IMR-90 (cell line): Measurements from ENCODE around the gene SLC22A16. TPM values are rescaled to one million over a fixed set of nuclear protein-coding genes. Genes with fewer than 3 reads are reported as not detected.

Experiments used
- ATAC-seq: fragments of 200-7000 bp; cut with Tn5 transposase; 2 replicates; pipeline ENCODE4 v1.9.1; 2020; ENCODE audit warnings: low read depth, mild to moderate bottlenecking, moderate library complexity
- BruUV-seq: library from RNA; stranded (reverse); fragments of 400-500 nt; replicated peaks from 2 replicates; lab custom pipeline; 2021; lab: Mats Ljungman, UMichigan
- CTCF ChIA-PET: fragments of 300-600 bp; formaldehyde crosslinking; extraction: SDS; loops from one replicate; lab custom pipeline; 2021; ENCODE audit warnings: antibody characterized with exemption; lab: Yijun Ruan, JAX
- POLR2A ChIA-PET: fragments of 300-600 bp; sonication (Branson Sonifier 250); formaldehyde crosslinking; loops from one replicate; lab custom pipeline; 2022; ENCODE audit warnings: antibody characterized with exemption; ENCODE audit not compliant: unreplicated experiment; lab: Charles Lee
- DNase-seq: peaks from one replicate; pipeline ENCODE4 v3.0.0; 2013
- H2AFZ ChIP-seq: replicated peaks from 2 replicates; pipeline ENCODE3; 2013; ENCODE audit warnings: low read length, mild to moderate bottlenecking; ENCODE audit not compliant: poor library complexity
- H2AK5ac ChIP-seq: 2 replicates; pipeline ENCODE4 v1.6.1; 2013; ENCODE audit warnings: low read depth, low read length, inconsistent platforms
- H2AK9ac ChIP-seq: replicated peaks from 2 replicates; pipeline ENCODE3; 2013; ENCODE audit warnings: mild to moderate bottlenecking, low read depth, low read length, moderate library complexity; ENCODE audit not compliant: poor library complexity
- H2BK120ac ChIP-seq: 2 replicates; pipeline ENCODE4 v1.6.1; 2013; ENCODE audit warnings: low read depth, low read length, inconsistent platforms
- H2BK15ac ChIP-seq: 3 replicates; pipeline ENCODE4 v1.6.1; 2013; ENCODE audit warnings: low read depth, low read length, inconsistent platforms
- H2BK20ac ChIP-seq: 2 replicates; pipeline ENCODE4 v1.6.1; 2013; ENCODE audit warnings: low read depth, mild to moderate bottlenecking, inconsistent platforms, low read length, moderate library complexity
- H2BK5ac ChIP-seq: 2 replicates; pipeline ENCODE4 v1.6.1; 2013; ENCODE audit warnings: mild to moderate bottlenecking, low read depth, low read length, inconsistent platforms; ENCODE audit not compliant: poor library complexity, severe bottlenecking
- H3K14ac ChIP-seq: replicated peaks from 2 replicates; pipeline ENCODE4 v1.6.1; 2013; ENCODE audit warnings: low read depth, low read length, inconsistent platforms
- H3K18ac ChIP-seq: 2 replicates; pipeline ENCODE4 v1.6.1; 2013; ENCODE audit warnings: low read depth, low read length, control low read depth
- H3K23ac ChIP-seq: 2 replicates; pipeline ENCODE4 v1.6.1; 2013; ENCODE audit warnings: low read depth, low read length, inconsistent platforms
- H3K27ac ChIP-seq: 2 replicates; pipeline ENCODE4 v1.5.1; 2013; ENCODE audit warnings: mild to moderate bottlenecking, control low read depth, low read length; ENCODE audit not compliant: insufficient read depth
- H3K27me3 ChIP-seq: 2 replicates; pipeline ENCODE4 v1.6.1; 2013; ENCODE audit warnings: low read length; ENCODE audit not compliant: control insufficient read depth, insufficient read depth
- H3K36me3 ChIP-seq: 2 replicates; pipeline ENCODE4 v1.6.1; 2013; ENCODE audit warnings: low read length, mixed read lengths; ENCODE audit not compliant: control insufficient read depth, insufficient read depth
- H3K4ac ChIP-seq: 2 replicates; pipeline ENCODE4 v1.6.1; 2013; ENCODE audit warnings: low read depth, low read length, inconsistent platforms
- H3K4me1 ChIP-seq: 2 replicates; pipeline ENCODE4 v1.6.1; 2013; ENCODE audit warnings: low read length, mixed read lengths; ENCODE audit not compliant: control insufficient read depth, insufficient read depth
- H3K4me2 ChIP-seq: 2 replicates; pipeline ENCODE4 v1.6.1; 2013; ENCODE audit warnings: low read depth, mild to moderate bottlenecking, control low read depth, low read length, moderate library complexity
- H3K4me3 ChIP-seq: 2 replicates; pipeline ENCODE4 v1.5.1; 2013; ENCODE audit warnings: low read depth, mild to moderate bottlenecking, control low read depth, low read length, moderate library complexity; ENCODE audit not compliant: insufficient read depth
- H3K56ac ChIP-seq: 2 replicates; pipeline ENCODE4 v1.6.1; 2013; ENCODE audit warnings: low read length, inconsistent platforms; ENCODE audit not compliant: insufficient read depth; ENCODE audit errors: extremely low read depth
- H3K79me1 ChIP-seq, 2 experiments: 2 replicates each; pipeline ENCODE4 v1.6.1; 2013; ENCODE audit warnings: low read length in 2 of 2, inconsistent platforms in 1 of 2, low read depth in 1 of 2
- H3K9ac ChIP-seq: 2 replicates; pipeline ENCODE4 v1.6.1; 2013; ENCODE audit warnings: low read depth, low read length, control low read depth
- H3K9me1 ChIP-seq: 2 replicates; pipeline ENCODE4 v1.6.1; 2013; ENCODE audit warnings: low read length, inconsistent platforms; ENCODE audit not compliant: insufficient read depth
- H3K9me3 ChIP-seq: 2 replicates; pipeline ENCODE4 v1.6.1; 2013; ENCODE audit warnings: low read length; ENCODE audit not compliant: control insufficient read depth, insufficient read depth
- H4K20me1 ChIP-seq: 2 replicates; pipeline ENCODE4 v1.6.1; 2013; ENCODE audit warnings: low read length, inconsistent platforms; ENCODE audit not compliant: insufficient read depth
- H4K5ac ChIP-seq: 2 replicates; pipeline ENCODE4 v1.6.1; 2013; ENCODE audit warnings: mild to moderate bottlenecking, low read depth, low read length, control low read depth
- H4K8ac ChIP-seq, 2 experiments: 2 replicates each; pipeline ENCODE4 v1.6.1; 2013; ENCODE audit warnings: low read depth in 2 of 2, low read length in 2 of 2, control low read depth in 1 of 2, inconsistent platforms in 1 of 2
- H4K91ac ChIP-seq: 2 replicates; pipeline ENCODE4 v1.6.1; 2013; ENCODE audit warnings: low read depth, low read length, inconsistent platforms; ENCODE audit not compliant: insufficient read depth
- CEBPB ChIP-seq: IDR thresholded peaks from 2 replicates; pipeline ENCODE4 v1.6.1; 2012; ENCODE audit warnings: low read depth, low read length, improper control_type of control experiment
- CHD1 ChIP-seq: IDR thresholded peaks from 2 replicates; pipeline ENCODE4 v1.6.1; 2012; ENCODE audit warnings: low read depth, low read length, improper control_type of control experiment
- FOS ChIP-seq: fragments of 150-350 bp; IDR thresholded peaks from 2 replicates; pipeline ENCODE4 v1.6.1; 2016; ENCODE audit warnings: low read depth, low read length
- MAFK ChIP-seq: IDR thresholded peaks from 2 replicates; pipeline ENCODE4 v1.6.1; 2012; ENCODE audit warnings: low read depth, low read length, improper control_type of control experiment
- MXI1 ChIP-seq: IDR thresholded peaks from 2 replicates; pipeline ENCODE4 v1.6.1; 2012; ENCODE audit warnings: low read depth, mild to moderate bottlenecking, low read length, moderate library complexity, borderline replicate concordance
- RCOR1 ChIP-seq: IDR thresholded peaks from 2 replicates; pipeline ENCODE4 v1.6.1; 2012; ENCODE audit warnings: mild to moderate bottlenecking, low read length, improper control_type of control experiment; ENCODE audit not compliant: insufficient replicate concordance
- RFX5 ChIP-seq: IDR thresholded peaks from 2 replicates; pipeline ENCODE4 v1.8.0; 2012; ENCODE audit warnings: low read depth, mild to moderate bottlenecking, low read length, moderate library complexity
- SMC3 ChIP-seq: fragments of 150-350 bp; IDR thresholded peaks from 2 replicates; pipeline ENCODE4 v1.6.1; 2016; ENCODE audit warnings: low read depth, mild to moderate bottlenecking, antibody characterized with exemption, low read length, moderate library complexity
- whole genome bisulfite sequencing, 2 experiments: methylation state at CpG; one replicate each; pipeline versions ENCODE4 v1.1.5 to v1.1.7; 2013; ENCODE audit warnings: missing lambda C conversion rate in 2 of 2; ENCODE audit not compliant: insufficient read length in 1 of 2; ENCODE audit errors: extremely low coverage in 2 of 2; 5-methylcytosine and 5-hydroxymethylcytosine counted together
- dilution Hi-C: fragments of 300-500 bp; cut with HindIII; formaldehyde crosslinking; loops from one replicate; pipeline ENCODE4 v1.14.3; 2018; ENCODE audit warnings: low sequenced_read_pairs; ENCODE audit not compliant: unreplicated experiment
- in situ Hi-C: fragments of 300-500 bp; cut with MboI; formaldehyde crosslinking; loops from 3 replicates; pipeline ENCODE4 v1.14.3; 2019; ENCODE audit warnings: low sequenced_read_pairs, inconsistent platforms, mixed read lengths
- intact Hi-C: fragments of 100-400 bp; cut with micrococcal nuclease; formaldehyde crosslinking; loops from 2 replicates; pipeline ENCODE4 v1.10.0; 2022
- polyA plus RNA-seq, 3 experiments: library from polyadenylated mRNA; depleted of rRNA; stranded (reverse); fragments of >200 nt; gene quantifications; 2 replicates each; pipeline ENCODE4 v1.2.3, GENCODE V29; 2012; ENCODE audit warnings: low replicate concordance in 1 of 3
- total RNA-seq: library from RNA; depleted of rRNA; stranded (reverse); fragments of >200 nt; gene quantifications from 2 replicates; pipeline ENCODE4 v1.2.3, GENCODE V29; 2012
- TF ChIP-seq, protein P1 (sequence below): conservative IDR thresholded peaks from 2 replicates; pipeline ENCODE4 v1.5.1; 2012; ENCODE audit warnings: mild to moderate bottlenecking, low read depth, low read length, improper control_type of control experiment
- TF ChIP-seq, protein P2 (sequence below): fragments of 150-350 bp; IDR thresholded peaks from 2 replicates; pipeline ENCODE4 v1.6.1; 2017; ENCODE audit warnings: mild to moderate bottlenecking, antibody characterized with exemption, low read length, low read depth

Gene SLC22A16
- total and polyA plus RNA-seq, 2 of the 4 experiments (the other 2 are of a cell fraction) = not detected

DNA sequence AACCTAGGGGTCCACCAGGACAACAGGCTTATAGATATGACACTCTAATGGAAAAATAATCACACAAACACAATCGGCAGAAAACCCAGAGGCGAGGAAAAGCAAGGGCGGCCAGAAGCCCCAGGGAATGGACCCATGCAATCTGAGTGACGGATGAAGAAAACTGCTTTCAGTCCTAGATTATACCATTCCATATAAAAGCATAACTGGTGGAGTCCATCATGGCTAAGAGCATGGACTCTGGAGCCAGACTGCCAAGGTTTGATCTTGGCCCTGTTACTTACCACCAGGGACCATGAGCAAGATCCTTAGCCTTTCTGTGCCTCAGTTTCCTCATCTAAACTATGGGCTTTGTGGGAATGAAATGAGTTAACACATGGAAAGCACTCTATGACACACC is 3.7 kb downstream of the SLC22A16 start:
- Histone ChIP-seq H3K4ac (no peak overlapping the region), H3K36me3 (no peaks in the 10 kb centered on the region), H3K9me1 (no peaks in the 10 kb centered on the region), H3K27me3 (peaks cover 36% of the 10 kb centered on the region), H2BK5ac (no peak overlapping the region), H2AK5ac (no peak overlapping the region), H3K27ac (no peak overlapping the region), H2BK20ac (no peak overlapping the region), H3K14ac (no peak overlapping the region), H3K9me3 (no peaks in the 10 kb centered on the region), H4K8ac (no peak overlapping the region), H3K18ac (no peak overlapping the region), H3K56ac (no peak overlapping the region), H3K9ac (no peak overlapping the region), H2BK120ac (no peak overlapping the region), H4K5ac (no peak overlapping the region), H3K4me3 (no peak overlapping the region), H2BK15ac (no peak overlapping the region), H3K4me1 (no peaks in the 10 kb centered on the region), H3K23ac (no peak overlapping the region), H4K91ac (no peak overlapping the region), H3K79me1 (no peaks in the 10 kb centered on the region), H2AK9ac (no peak overlapping the region), H2AFZ (no peak overlapping the region), H4K20me1 (no peaks in the 10 kb centered on the region), H3K4me2 (no peak overlapping the region)
- POLR2A ChIA-PET = no interaction called here
- DNase-seq (no peak), ATAC-seq (no peak)
- TF ChIP-seq RFX5 = no peak
- TF ChIP-seq, protein P1, sequence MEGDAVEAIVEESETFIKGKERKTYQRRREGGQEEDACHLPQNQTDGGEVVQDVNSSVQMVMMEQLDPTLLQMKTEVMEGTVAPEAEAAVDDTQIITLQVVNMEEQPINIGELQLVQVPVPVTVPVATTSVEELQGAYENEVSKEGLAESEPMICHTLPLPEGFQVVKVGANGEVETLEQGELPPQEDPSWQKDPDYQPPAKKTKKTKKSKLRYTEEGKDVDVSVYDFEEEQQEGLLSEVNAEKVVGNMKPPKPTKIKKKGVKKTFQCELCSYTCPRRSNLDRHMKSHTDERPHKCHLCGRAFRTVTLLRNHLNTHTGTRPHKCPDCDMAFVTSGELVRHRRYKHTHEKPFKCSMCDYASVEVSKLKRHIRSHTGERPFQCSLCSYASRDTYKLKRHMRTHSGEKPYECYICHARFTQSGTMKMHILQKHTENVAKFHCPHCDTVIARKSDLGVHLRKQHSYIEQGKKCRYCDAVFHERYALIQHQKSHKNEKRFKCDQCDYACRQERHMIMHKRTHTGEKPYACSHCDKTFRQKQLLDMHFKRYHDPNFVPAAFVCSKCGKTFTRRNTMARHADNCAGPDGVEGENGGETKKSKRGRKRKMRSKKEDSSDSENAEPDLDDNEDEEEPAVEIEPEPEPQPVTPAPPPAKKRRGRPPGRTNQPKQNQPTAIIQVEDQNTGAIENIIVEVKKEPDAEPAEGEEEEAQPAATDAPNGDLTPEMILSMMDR = no peak
- TF ChIP-seq MAFK = no peak
- no peak for TF ChIP-seq CEBPB
- TF ChIP-seq FOS = no peak
- TF ChIP-seq, protein P2, sequence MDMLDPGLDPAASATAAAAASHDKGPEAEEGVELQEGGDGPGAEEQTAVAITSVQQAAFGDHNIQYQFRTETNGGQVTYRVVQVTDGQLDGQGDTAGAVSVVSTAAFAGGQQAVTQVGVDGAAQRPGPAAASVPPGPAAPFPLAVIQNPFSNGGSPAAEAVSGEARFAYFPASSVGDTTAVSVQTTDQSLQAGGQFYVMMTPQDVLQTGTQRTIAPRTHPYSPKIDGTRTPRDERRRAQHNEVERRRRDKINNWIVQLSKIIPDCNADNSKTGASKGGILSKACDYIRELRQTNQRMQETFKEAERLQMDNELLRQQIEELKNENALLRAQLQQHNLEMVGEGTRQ = no peak
- no peak for TF ChIP-seq MXI1
- TF ChIP-seq RCOR1 = no peak
- no peak for TF ChIP-seq CHD1
- TF ChIP-seq SMC3 = no peak
- CTCF ChIA-PET = no interaction called here
- intact Hi-C loops (no loop called here), in situ Hi-C loops (no loop called here), dilution Hi-C loops (no loop called here)
- no TSS peak for BruUV-seq
- WGBS, 2 experiments = no CpG with 5 or more reads among the region's 4 CpGs
